ENCODE results near the gene MFAP4.

- TF ChIP-seq CTCF (IDR thresholded peaks at IDR 0.05) (no peak), POLR2A (IDR thresholded peaks at IDR 0.05) (no peak), EP300 (IDR thresholded peaks at IDR 0.05) (no peak)
These were observed 41.9 kb downstream of the MFAP4 start for GRCh38 chr17:19345067-19345460.
